Activated CD4-positive, alpha-beta T cell treated with anti-CD3 and anti-CD28 coated beads for 36 hours (primary cell): ENCODE results near the gene TRIAP1. TPM values are rescaled to one million over a fixed set of nuclear protein-coding genes. Genes with fewer than 3 reads are reported as not detected.

Experiments
- ATAC-seq: fragments of 200-7000 bp; cut with Tn5 transposase; one replicate; pipeline ENCODE4 v1.10.0; 2021; ENCODE audit warnings: mild to moderate bottlenecking, moderate library complexity
- CTCF ChIA-PET: fragments of 350-600 bp; sonication (Branson Sonifier 250); formaldehyde crosslinking; loops from one replicate; lab custom pipeline; 2021; ENCODE audit warnings: antibody characterized with exemption; lab: Charles Lee
- POLR2A ChIA-PET: fragments of 350-600 bp; sonication (Branson Sonifier 250); formaldehyde crosslinking; loops from one replicate; lab custom pipeline; 2021; ENCODE audit warnings: antibody characterized with exemption, inconsistent platforms; lab: Charles Lee
- DNase-seq: peaks from one replicate; pipeline ENCODE4 v3.0.0-alpha.2; 2020
- H3K27ac Mint-ChIP-seq: one replicate; pipeline ENCODE4 v1.8.0; 2021; ENCODE audit warnings: mixed read lengths
- H3K27me3 Mint-ChIP-seq: one replicate; pipeline ENCODE4 v1.8.0; 2021; ENCODE audit warnings: mixed read lengths
- H3K36me3 Mint-ChIP-seq: one replicate; pipeline ENCODE4 v1.8.0; 2021; ENCODE audit warnings: low read depth, mixed read lengths
- H3K4me1 Mint-ChIP-seq: one replicate; pipeline ENCODE4 v1.8.0; 2021; ENCODE audit warnings: mixed read lengths
- H3K4me3 Mint-ChIP-seq: one replicate; pipeline ENCODE4 v1.8.0; 2021; ENCODE audit warnings: mild to moderate bottlenecking, moderate library complexity, mixed read lengths
- H3K9me3 Mint-ChIP-seq: one replicate; pipeline ENCODE4 v1.8.0; 2021; ENCODE audit warnings: low read depth, mixed read lengths
- intact Hi-C, 2 experiments: fragments of 100-400 bp; cut with DNase I in 1 of 2; cut with micrococcal nuclease in 1 of 2; formaldehyde crosslinking; loops; one replicate each; pipeline versions ENCODE4 v1.14.2 to v1.15.1; 2022 to 2024; cut with DNase I, micrococcal nuclease
- total RNA-seq, 2 experiments: library from RNA; stranded (reverse); gene quantifications; one replicate each; pipeline ENCODE4 v1.2.3, GENCODE V29; 2021

TRIAP1 gene
- total RNA-seq, 2 experiments from 2014 or later = 20.9 to 36.0 TPM

DNA sequence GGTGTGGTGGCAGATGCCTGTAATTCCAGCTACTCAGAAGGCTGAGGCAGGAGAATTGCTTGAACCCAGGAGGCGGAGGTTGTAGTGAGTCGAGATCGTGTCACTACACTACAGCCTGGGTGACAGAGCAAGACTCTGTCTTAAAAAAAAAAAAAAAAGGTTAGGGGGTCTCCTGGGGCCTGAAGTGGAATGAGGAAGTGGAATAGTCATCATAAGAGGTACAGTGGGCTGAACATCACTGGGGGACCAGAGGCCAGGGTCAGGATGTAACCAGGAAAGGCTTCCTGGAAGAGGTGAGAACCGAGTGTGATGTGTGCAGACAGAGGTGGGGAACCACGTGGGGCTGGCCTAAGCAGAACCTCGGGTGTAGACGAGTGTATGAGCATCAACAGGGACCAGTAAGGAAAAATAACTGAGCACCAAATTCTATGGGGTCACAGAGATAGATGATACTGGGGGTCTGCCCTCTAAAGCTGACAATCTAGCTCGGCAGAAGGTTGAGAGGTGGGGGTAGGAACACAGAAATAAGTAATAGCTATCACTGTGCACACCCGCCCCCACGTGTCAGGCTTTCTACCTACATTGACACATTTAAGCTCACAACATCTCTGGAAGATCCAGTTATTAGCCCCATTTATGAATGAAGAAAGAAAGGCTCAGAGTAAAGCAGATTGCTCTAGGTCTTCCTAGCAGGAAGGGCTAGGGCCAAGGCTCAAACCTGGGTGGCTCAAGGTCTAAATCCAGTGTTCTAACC, 13.2 kb downstream of the TRIAP1 start:
- POLR2A ChIA-PET = interaction anchor here (0.7 kb wide), 1 partner anchor 140 kb away, joined by 3 read pairs; the partner anchor contains the start of gene RNU4-1
- H3K27ac Mint-ChIP-seq = no peak overlapping the region
- intact Hi-C loops = loop anchor here in 1 of 2 experiments (10.0 kb wide), 1 partner anchor 208 kb away; no protein-coding TSS in a partner anchor

DNA sequence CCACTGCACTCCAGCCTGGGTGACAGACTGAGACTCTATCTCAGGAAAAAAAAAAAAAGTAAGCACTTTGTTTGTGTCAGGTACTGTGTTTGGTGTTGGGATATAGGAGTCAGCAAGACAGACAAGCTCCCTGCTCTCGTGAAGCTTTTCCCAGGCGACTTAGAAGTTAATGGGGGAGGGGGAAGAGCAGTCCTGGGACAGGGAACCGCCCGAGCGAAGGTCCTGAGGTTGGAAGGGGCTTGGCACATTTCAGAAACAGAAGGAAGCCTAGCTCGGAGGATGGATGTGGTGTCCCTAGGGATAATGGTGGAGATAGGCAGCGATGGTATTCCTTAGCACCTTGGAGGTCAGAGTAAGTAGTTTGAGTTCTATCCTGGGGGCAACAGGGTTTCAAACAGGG, 16.8 kb downstream of the TRIAP1 start:
- ATAC-seq (no peak), DNase-seq (no peak)
- Mint-ChIP-seq H3K4me1 (peaks cover 16% of the 10 kb centered on the region), H3K27me3 (peaks cover 10% of the 10 kb centered on the region), H3K4me3 (no peak overlapping the region), H3K27ac (no peak overlapping the region), H3K36me3 (no peaks in the 10 kb centered on the region), H3K9me3 (no peaks in the 10 kb centered on the region)
- POLR2A ChIA-PET = interaction anchor here (0.7 kb wide), 1 partner anchor 131 kb away, joined by 3 read pairs; no protein-coding TSS in a partner anchor
- intact Hi-C loops = no loop called here
- CTCF ChIA-PET = interaction anchor here (0.7 to 3.6 kb wide), 10 partner anchors 9 to 75 kb away, joined by 3 to 23 read pairs (median 4); partner anchors contain the start of gene COX6A1

More for the DNA sequence above, 13.2 kb downstream of the TRIAP1 start:
- H3K4me3 Mint-ChIP-seq = no peak overlapping the region
- H3K4me1 Mint-ChIP-seq = peaks cover 20% of the 10 kb centered on the region
- H3K9me3 Mint-ChIP-seq = no peaks in the 10 kb centered on the region
- H3K36me3 Mint-ChIP-seq = no peaks in the 10 kb centered on the region
- H3K27me3 Mint-ChIP-seq = peaks cover 10% of the 10 kb centered on the region
- ATAC-seq (no peak), DNase-seq (no peak)
- CTCF ChIA-PET = interaction anchor here (0.7 to 3.4 kb wide), 5 partner anchors 11 to 108 kb away, joined by 3 to 23 read pairs (median 5); no protein-coding TSS in a partner anchor

DNA sequence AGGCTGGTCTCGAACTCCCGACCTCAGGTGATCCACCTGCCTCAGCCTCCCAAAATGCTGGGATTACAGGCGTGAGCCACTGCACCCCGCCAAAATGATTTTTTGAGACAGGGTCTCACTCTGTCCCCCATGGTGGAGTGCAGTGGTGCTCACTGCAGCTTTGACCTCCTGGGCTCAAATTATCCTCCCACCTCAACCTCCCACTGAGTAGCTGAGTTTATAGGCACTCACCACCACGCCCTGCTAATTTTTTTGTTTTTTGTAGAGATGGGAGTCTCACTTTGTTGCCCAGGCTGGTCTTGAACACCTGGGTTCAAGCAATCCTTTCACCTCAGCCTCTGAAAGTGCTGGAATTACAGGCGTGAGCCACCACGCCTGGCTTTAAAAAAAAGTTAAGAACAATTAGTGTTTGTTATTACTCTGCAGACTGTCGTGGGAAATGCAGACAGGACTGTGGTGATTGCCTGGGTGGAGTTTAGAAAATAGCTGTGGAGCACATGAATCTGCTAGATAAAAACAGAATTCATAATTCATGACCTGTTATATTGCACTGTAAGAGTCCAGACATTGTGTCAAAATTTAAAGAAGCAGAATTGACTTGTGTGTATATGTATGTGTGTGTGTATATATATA, 17.5 kb downstream of the TRIAP1 start:
- Mint-ChIP-seq H3K36me3 (no peaks in the 10 kb centered on the region), H3K4me1 (peaks cover 16% of the 10 kb centered on the region), H3K27ac (no peak overlapping the region), H3K4me3 (no peak overlapping the region), H3K9me3 (no peaks in the 10 kb centered on the region), H3K27me3 (peaks cover 10% of the 10 kb centered on the region)
- no peak for ATAC-seq
- intact Hi-C loops = no loop called here
- ChIA-PET POLR2A (interaction anchor here (0.7 kb wide), 1 partner anchor 132 kb away, joined by 3 read pairs; no protein-coding TSS in a partner anchor), CTCF (interaction anchor here (0.7 to 3.6 kb wide), 8 partner anchors 10 to 605 kb away, joined by 3 to 12 read pairs (median 4); partner anchors contain the start of gene COX6A1)
- DNase-seq = no peak

- intact Hi-C loops = no loop called here
- Mint-ChIP-seq H3K27ac (no peak overlapping the region), H3K4me3 (no peak overlapping the region), H3K27me3 (peaks cover 4% of the 10 kb centered on the region), H3K36me3 (no peaks in the 10 kb centered on the region), H3K9me3 (no peaks in the 10 kb centered on the region), H3K4me1 (peaks cover 5% of the 10 kb centered on the region)
- POLR2A ChIA-PET = no interaction called here
- no peak for DNase-seq
- CTCF ChIA-PET = no interaction called here
- ATAC-seq = no peak
Measured at GRCh38 chr12:120425797-120426196, 20.4 kb downstream of the TRIAP1 start.

DNA sequence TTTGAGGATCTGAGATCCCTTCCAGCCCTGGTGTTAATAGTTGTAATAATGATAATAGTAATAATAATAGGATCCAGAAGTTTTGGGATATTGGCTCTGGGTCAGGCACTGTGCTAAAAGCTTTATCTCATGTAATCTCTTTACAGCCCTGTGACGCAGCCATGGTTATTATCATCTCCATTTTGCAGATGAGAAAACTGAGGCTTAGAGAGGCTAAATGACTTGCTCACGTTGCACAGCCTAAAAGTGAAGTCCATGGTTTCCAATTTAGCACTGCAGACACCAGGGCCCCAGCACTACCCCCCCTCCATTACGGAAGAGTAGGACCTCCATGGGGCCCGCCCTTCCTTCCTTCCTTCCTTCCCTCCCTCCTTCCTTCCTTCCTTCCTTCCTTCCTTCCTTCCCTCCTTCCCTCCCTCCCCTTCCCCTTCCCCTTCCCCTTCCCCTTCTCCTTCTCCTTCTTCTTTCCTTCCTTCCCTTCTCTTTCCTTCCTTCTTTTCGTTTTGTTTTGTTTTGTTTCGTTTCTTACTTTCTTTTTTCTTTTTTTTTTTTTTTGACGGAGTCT, 23.2 kb downstream of the TRIAP1 start:
- ChIA-PET CTCF (interaction anchor here (0.6 to 1.5 kb wide), 3 partner anchors 16 to 503 kb away, joined by 3 to 5 read pairs (median 3); no protein-coding TSS in a partner anchor), POLR2A (no interaction called here)
- no peaks in the 10 kb centered on the region for H3K36me3 Mint-ChIP-seq
- H3K9me3 Mint-ChIP-seq = no peaks in the 10 kb centered on the region
- H3K4me3 Mint-ChIP-seq = no peak overlapping the region
- ATAC-seq = no peak
- intact Hi-C loops = no loop called here
- DNase-seq = no peak
- no peaks in the 10 kb centered on the region for H3K27me3 Mint-ChIP-seq
- H3K4me1 Mint-ChIP-seq = no peaks in the 10 kb centered on the region
- no peak overlapping the region for H3K27ac Mint-ChIP-seq

DNA sequence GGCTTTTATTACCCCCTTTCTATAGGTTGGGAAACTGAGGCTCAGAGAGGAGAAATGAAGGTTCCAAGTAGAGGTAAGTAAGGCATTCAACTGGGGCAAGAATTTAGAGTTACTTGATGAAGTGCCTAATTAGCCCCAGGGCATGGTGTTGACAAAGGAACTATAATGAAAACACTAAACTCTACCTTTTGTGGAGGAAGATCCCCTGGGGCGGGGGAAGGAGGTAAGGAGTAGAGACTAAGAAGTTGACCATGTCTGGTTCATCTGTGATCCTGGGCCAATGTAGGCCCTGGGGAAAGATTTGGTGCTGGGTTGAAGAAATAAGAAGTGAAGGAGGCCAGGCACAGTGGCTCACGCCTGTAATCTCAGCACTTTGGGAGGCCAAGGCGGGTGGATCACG, 24.5 kb downstream of the TRIAP1 start:
- no peak for DNase-seq
- H3K36me3 Mint-ChIP-seq = no peaks in the 10 kb centered on the region
- POLR2A ChIA-PET = no interaction called here
- no peaks in the 10 kb centered on the region for H3K9me3 Mint-ChIP-seq
- intact Hi-C loops = no loop called here
- no peak for ATAC-seq
- H3K27ac Mint-ChIP-seq = no peak overlapping the region
- peaks cover 2% of the 10 kb centered on the region for H3K27me3 Mint-ChIP-seq
- no peak overlapping the region for H3K4me3 Mint-ChIP-seq
- H3K4me1 Mint-ChIP-seq = no peaks in the 10 kb centered on the region
- CTCF ChIA-PET = no interaction called here

GRCh38 chr12:120417917-120418580, 28.1 kb downstream of the TRIAP1 start:
- Mint-ChIP-seq H3K27ac (no peak overlapping the region), H3K27me3 (peaks cover 2% of the 10 kb centered on the region), H3K4me1 (no peaks in the 10 kb centered on the region), H3K36me3 (no peaks in the 10 kb centered on the region), H3K9me3 (no peaks in the 10 kb centered on the region), H3K4me3 (no peak overlapping the region)
- ATAC-seq = no peak
- no peak for DNase-seq
- CTCF ChIA-PET = interaction anchor here (1.0 to 1.2 kb wide), 2 partner anchors 11 to 14 kb away, joined by 3 to 4 read pairs; no protein-coding TSS in a partner anchor
- intact Hi-C loops = no loop called here
- POLR2A ChIA-PET = no interaction called here

- Mint-ChIP-seq H3K4me3 (no peak overlapping the region), H3K9me3 (no peaks in the 10 kb centered on the region), H3K36me3 (no peaks in the 10 kb centered on the region), H3K27ac (no peak overlapping the region), H3K4me1 (no peaks in the 10 kb centered on the region), H3K27me3 (peaks cover 2% of the 10 kb centered on the region)
- ATAC-seq (no peak), DNase-seq (no peak)
- ChIA-PET CTCF (interaction anchor here (0.7 kb wide), 1 partner anchor 13 kb away, joined by 3 read pairs; no protein-coding TSS in a partner anchor), POLR2A (no interaction called here)
- intact Hi-C loops = no loop called here
Measured at GRCh38 chr12:120416490-120417216, 29.5 kb downstream of the TRIAP1 start.

- no peaks in the 10 kb centered on the region for H3K4me1 Mint-ChIP-seq
- H3K27ac Mint-ChIP-seq = no peak overlapping the region
- no peak overlapping the region for H3K4me3 Mint-ChIP-seq
- DNase-seq (no peak), ATAC-seq (no peak)
- intact Hi-C loops = no loop called here
- H3K9me3 Mint-ChIP-seq = no peaks in the 10 kb centered on the region
- H3K36me3 Mint-ChIP-seq = no peaks in the 10 kb centered on the region
- peaks cover 2% of the 10 kb centered on the region for H3K27me3 Mint-ChIP-seq
- ChIA-PET POLR2A (no interaction called here), CTCF (interaction anchor here (0.6 kb wide), 2 partner anchors 8 to 105 kb away, joined by 3 to 4 read pairs; no protein-coding TSS in a partner anchor)
Measured at GRCh38 chr12:120413901-120414695, 32.1 kb downstream of the TRIAP1 start.

DNA sequence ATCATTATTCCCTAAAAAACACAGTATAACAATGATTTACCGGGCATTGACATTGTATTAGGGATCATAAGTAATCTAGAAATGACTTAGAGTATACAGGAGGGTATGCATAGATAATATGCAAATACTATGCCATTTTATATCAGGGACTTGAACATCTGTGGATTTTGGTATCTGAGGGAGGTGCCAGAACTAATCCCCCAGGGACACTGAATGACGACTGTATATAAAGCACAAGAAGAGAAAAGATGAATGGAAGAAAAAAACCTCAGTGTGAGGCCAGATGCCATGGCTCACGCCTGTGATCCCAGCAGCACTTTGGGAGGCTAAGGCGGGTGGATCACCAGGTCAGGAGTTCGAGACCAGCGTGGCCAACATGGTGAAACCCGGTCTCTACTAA, 33.8 kb downstream of the TRIAP1 start:
- no peak for DNase-seq
- no peak for ATAC-seq
- Mint-ChIP-seq H3K4me1 (no peaks in the 10 kb centered on the region), H3K9me3 (no peaks in the 10 kb centered on the region), H3K27me3 (peaks cover under 1% of the 10 kb centered on the region), H3K36me3 (no peaks in the 10 kb centered on the region), H3K4me3 (no peak overlapping the region), H3K27ac (no peak overlapping the region)
- intact Hi-C loops = no loop called here
- ChIA-PET CTCF (no interaction called here), POLR2A (no interaction called here)
